Epithelial cell of esophagus (primary cell): ENCODE results near the gene SPATA6.

Source experiments
- DNase-seq: peaks from one replicate; pipeline ENCODE4 v3.0.0; 2010; ENCODE audit warnings: low read depth
- H3K4me3 ChIP-seq: 2 replicates; pipeline ENCODE4 v1.5.1; 2011; ENCODE audit warnings: mild to moderate bottlenecking, low read length, control low read depth
- CTCF ChIP-seq: IDR thresholded peaks from 2 replicates; pipeline ENCODE4 v1.5.1; 2011; ENCODE audit warnings: low read depth, mild to moderate bottlenecking, low read length, control low read depth, inconsistent platforms; ENCODE audit not compliant: insufficient read depth; ENCODE audit errors: missing control alignments

The SPATA6 gene

GRCh38 chr1:48266576-48266975 is 205.4 kb downstream of the SPATA6 start:
- DNase-seq: no peak
- H3K4me3 ChIP-seq: no peak overlapping the region
- no peak for TF ChIP-seq CTCF

- DNase-seq: no peak
- TF ChIP-seq CTCF: no peak
- no peak overlapping the region for H3K4me3 ChIP-seq
These were observed 209.0 kb downstream of the SPATA6 start for GRCh38 chr1:48263041-48263440.

DNA sequence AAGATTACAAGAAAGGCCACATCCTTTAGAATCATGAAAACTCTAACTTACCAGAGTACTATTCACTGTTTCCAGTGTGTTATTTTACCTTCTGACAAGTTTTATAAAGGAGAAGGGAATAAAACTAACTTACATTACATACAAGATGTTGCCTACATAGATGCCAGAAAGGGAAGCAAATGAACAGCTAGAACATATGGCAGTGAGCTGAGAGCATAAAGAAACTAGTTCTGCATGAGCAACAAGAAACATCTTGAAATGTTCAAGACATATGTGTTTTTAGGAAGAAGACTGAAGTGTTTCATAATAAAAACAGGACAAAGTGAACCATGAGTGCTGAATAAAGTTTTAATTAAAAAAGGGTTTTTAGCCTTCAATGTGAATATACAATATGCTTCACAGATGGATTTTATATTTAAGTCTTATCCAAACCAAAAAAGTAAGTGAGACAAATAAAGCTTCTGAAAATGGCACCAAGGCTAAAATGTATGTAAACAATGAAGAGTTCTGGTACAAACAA is 210.1 kb downstream of the SPATA6 start:
- no peak for TF ChIP-seq CTCF
- DNase-seq: no peak
- no peak overlapping the region for H3K4me3 ChIP-seq

GRCh38 chr1:48258106-48258505 is 213.9 kb downstream of the SPATA6 start:
- no peak for DNase-seq

GRCh38 chr1:48254254-48254653 is 217.8 kb downstream of the SPATA6 start:
- no peak for TF ChIP-seq CTCF
- H3K4me3 ChIP-seq: no peak overlapping the region
- DNase-seq: no peak

More at GRCh38 chr1:48258106-48258505, 213.9 kb downstream of the SPATA6 start:
- no peak overlapping the region for H3K4me3 ChIP-seq
- TF ChIP-seq CTCF: no peak

- no peak for DNase-seq
- no peak overlapping the region for H3K4me3 ChIP-seq
- no peak for TF ChIP-seq CTCF
These were observed 220.2 kb downstream of the SPATA6 start for GRCh38 chr1:48251821-48252220.

- DNase-seq: no peak
- no peak overlapping the region for H3K4me3 ChIP-seq
- no peak for TF ChIP-seq CTCF
These were observed 220.7 kb downstream of the SPATA6 start for GRCh38 chr1:48251323-48251722.
